ENCODE measurements around the gene ANKS6. TPM values are rescaled to one million over a fixed set of nuclear protein-coding genes. Genes with fewer than 3 reads are reported as not detected.

Gene ANKS6
- total RNA-seq, 1 experiment from 2014 or later = 46.3 TPM

DNA sequence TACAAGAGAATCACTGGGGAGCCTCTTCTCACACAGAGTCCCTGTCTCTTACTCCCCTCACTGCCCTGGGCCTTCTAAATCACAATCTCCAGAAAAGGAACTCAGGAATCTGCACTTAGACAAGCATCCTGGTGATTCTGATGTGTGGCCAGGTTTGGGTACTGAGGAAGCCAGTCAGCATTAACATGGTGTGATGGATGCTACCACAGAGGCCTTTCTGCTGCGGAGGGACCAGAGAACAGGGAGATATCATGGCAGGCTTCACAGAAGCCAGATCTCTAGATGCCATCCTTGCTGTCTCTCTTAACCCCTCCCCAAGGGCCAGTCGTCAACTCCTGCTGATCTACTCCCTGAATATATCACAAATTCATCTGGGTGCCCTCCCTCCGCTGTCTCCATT, 1.6 kb downstream of the ANKS6 start:
- H3K18ac ChIP-seq (ENCODE audit: insufficient read length, low read depth, low read length) = no peak overlapping the region
- no peaks in the 10 kb centered on the region for H3K27me3 ChIP-seq (ENCODE audit: insufficient read depth, low read length)
- H3K36me3 Mint-ChIP-seq (ENCODE audit: insufficient read depth in 1 of 3, low read depth in 3 of 3) = peaks cover 15 to 28% (median 16%) of the 10 kb centered on the region in 3 experiments; a peak in 6 of 7 replicates
- H3K14ac ChIP-seq (ENCODE audit: insufficient read depth, low read length) = no peak overlapping the region
- H3K9ac ChIP-seq (ENCODE audit: extremely low read depth, insufficient read length, low read length) = no peak overlapping the region
- TF ChIP-seq, protein P1, sequence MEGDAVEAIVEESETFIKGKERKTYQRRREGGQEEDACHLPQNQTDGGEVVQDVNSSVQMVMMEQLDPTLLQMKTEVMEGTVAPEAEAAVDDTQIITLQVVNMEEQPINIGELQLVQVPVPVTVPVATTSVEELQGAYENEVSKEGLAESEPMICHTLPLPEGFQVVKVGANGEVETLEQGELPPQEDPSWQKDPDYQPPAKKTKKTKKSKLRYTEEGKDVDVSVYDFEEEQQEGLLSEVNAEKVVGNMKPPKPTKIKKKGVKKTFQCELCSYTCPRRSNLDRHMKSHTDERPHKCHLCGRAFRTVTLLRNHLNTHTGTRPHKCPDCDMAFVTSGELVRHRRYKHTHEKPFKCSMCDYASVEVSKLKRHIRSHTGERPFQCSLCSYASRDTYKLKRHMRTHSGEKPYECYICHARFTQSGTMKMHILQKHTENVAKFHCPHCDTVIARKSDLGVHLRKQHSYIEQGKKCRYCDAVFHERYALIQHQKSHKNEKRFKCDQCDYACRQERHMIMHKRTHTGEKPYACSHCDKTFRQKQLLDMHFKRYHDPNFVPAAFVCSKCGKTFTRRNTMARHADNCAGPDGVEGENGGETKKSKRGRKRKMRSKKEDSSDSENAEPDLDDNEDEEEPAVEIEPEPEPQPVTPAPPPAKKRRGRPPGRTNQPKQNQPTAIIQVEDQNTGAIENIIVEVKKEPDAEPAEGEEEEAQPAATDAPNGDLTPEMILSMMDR (conservative IDR thresholded peaks at IDR 0.05) = no peak
- no peak overlapping the region for H4K5ac ChIP-seq (ENCODE audit: insufficient read length, low read depth, low read length)
- no peak overlapping the region for H3K56ac ChIP-seq (ENCODE audit: insufficient read length, low read depth, low read length)
- peaks cover 4% of the 10 kb centered on the region for H4K20me1 ChIP-seq (ENCODE audit: control insufficient read depth, insufficient read depth, insufficient read length)
- peak overlapping the region; percentile 66 to 85 for H3K4me3 Mint-ChIP-seq
- peaks cover 41 to 53% of the 10 kb centered on the region in 2 experiments for H3K4me1 Mint-ChIP-seq
- H3K4me1 ChIP-seq (ENCODE audit: insufficient read depth, low read length) = peaks cover 4% of the 10 kb centered on the region; the same call in 1 of the 2 replicates
- H3K27me3 Mint-ChIP-seq (ENCODE audit: low read depth) = peaks cover 15% of the 10 kb centered on the region
- no peak overlapping the region for H4K91ac ChIP-seq (ENCODE audit: insufficient read length, low read depth, low read length)
- H3T11ph ChIP-seq (ENCODE audit: low read length) = no peak overlapping the region
- peaks cover 7% of the 10 kb centered on the region for H3K79me1 ChIP-seq (ENCODE audit: insufficient read depth, low read depth, low read length, poor library complexity, severe bottlenecking)
- WGBS (ENCODE audit: extremely low coverage, insufficient read length, low lambda C conversion rate) = no CpG with 5 or more reads among the region's 3 CpGs
- H3K4ac ChIP-seq (ENCODE audit: low read depth, low read length) = no peak overlapping the region
- H3K9me3 ChIP-seq (ENCODE audit: control insufficient read depth, low read depth, low read length) = no peaks in the 10 kb centered on the region
- DNase-seq = no peak
- no peak overlapping the region for H2BK120ac ChIP-seq (ENCODE audit: low read depth, low read length, poor library complexity, severe bottlenecking)
- peaks cover 6% of the 10 kb centered on the region; the same call in 1 of the 2 replicates for H3K79me2 ChIP-seq (ENCODE audit: insufficient read depth, low read length)
- H2BK12ac ChIP-seq (ENCODE audit: insufficient read length, low read depth, low read length) = no peak overlapping the region
- H3K4me2 ChIP-seq (ENCODE audit: insufficient read depth, insufficient read length, low read length) = peak overlapping the region; percentile 81
- no peak overlapping the region for H2AK5ac ChIP-seq (ENCODE audit: insufficient read length, low read length)
- H2AFZ ChIP-seq (ENCODE audit: low read length) = no peak overlapping the region
- H3K9me3 Mint-ChIP-seq = peaks cover 9 to 13% of the 10 kb centered on the region in 2 experiments
- H3K23me2 ChIP-seq (ENCODE audit: insufficient read length, low read depth, low read length, poor library complexity, severe bottlenecking) = peaks cover 8% of the 10 kb centered on the region
- H2BK15ac ChIP-seq (ENCODE audit: low read depth, low read length) = no peak overlapping the region
- H3K27ac ChIP-seq (ENCODE audit: insufficient read length, low read depth, low read length) = no peak overlapping the region
- no peak overlapping the region for H4K8ac ChIP-seq (replicated peaks; ENCODE audit: insufficient read length, low read depth, low read length)
- no peak overlapping the region for H3K23ac ChIP-seq (ENCODE audit: insufficient read length, low read depth, low read length)
- no peak overlapping the region for H2BK20ac ChIP-seq (ENCODE audit: low read depth, low read length, poor library complexity, severe bottlenecking)
- no peak overlapping the region; a peak in 1 of 7 replicates for H3K27ac Mint-ChIP-seq
- no peak overlapping the region for H2BK5ac ChIP-seq (ENCODE audit: insufficient read length, low read length)
